Right ventricle myocardium superior (tissue), 1 donor: ENCODE results near the gene CACNA1S. TPM values are rescaled to one million over a fixed set of nuclear protein-coding genes. Genes with fewer than 3 reads are reported as not detected.

ENCODE experiments used
- ATAC-seq: fragments of 200-7000 bp; cut with Tn5 transposase; one replicate; pipeline ENCODE4 v1.9.1; 2020; ENCODE audit warnings: mild to moderate bottlenecking; ENCODE audit not compliant: poor library complexity
- DNase-seq: peaks from one replicate; pipeline ENCODE4 v3.0.0-alpha.2; 2020
- intact Hi-C: fragments of 100-400 bp; cut with DNase I; formaldehyde crosslinking; loops from one replicate; pipeline ENCODE4 v1.11.2; 2022
- total RNA-seq: library from RNA; stranded (reverse); fragmentation: NEBNext Ultra II Directional; extraction: Animal tissue kit (Norgen Biotek cat#: 25700); gene quantifications from one replicate; pipeline ENCODE4 v1.2.1, GENCODE V29; 2021
- donor health status: DM: no; HTN: yes; CAD: no; lungs with severe emphysema.

CACNA1S gene
- total RNA-seq, 1 donor from 2014 or later = not detected

DNA sequence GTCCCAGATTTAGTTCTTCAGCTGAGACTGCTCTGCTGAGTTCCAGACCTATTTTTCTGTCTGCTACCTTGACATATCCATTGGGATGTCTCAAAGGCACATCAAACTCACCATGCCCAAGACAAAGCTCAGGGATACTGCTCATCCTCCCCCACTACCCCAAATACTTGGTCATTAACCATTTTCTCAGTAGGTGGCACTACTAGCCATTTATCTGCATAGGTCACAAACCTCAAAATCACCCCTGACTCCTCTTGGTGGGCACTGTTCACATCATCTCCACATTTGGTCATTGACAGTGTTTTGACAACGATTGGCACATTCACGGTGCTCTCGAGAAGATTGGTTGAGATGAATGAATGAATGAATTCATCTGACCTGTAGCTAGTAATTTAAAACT lies 32.1 kb downstream of the CACNA1S start:
- intact Hi-C loops = no loop called here
- DNase-seq = no peak

DNA sequence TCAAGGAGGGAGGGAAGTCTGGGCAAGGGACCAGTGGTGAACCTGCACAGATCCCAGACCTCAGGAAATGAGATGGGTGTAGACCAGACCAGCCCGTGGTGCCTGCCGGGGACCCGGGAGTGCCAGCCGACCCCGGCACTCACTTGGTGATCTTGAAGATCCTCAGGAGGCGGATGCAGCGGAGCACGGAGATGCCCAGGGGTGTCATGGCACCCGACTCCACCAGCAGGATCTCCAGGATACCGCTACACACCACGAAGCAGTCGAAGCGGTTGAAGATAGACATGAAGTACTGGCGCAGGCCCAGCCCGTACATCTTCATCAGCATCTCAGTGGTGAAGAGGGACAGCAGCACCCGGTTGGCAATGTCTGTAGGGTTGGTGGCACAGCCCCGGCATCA lies 34.5 kb downstream of the CACNA1S start:
- ATAC-seq = no peak
- DNase-seq = no peak
- intact Hi-C loops = no loop called here

More for the DNA sequence above, 32.1 kb downstream of the CACNA1S start:
- ATAC-seq = no peak

DNA sequence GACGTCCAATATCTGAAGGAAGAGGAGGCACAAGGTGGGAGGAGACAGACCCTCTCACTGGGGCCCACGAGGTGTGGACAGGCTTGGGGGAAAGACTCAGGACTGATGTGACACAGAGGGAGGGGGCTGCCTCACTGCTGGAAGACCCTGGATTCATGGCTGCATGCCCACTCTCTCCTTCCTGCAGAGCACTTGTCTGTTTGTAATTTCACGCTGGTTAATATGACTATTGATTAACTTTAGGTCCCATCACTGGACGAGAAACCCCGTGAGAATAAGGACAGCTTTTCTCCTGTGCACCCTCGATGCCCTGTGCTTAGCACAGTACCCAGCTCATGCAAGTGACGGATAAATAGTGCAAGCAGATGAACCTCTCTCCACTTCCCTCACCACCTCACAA lies 35.1 kb downstream of the CACNA1S start:
- no peak for DNase-seq
- intact Hi-C loops = no loop called here
- no peak for ATAC-seq

DNA sequence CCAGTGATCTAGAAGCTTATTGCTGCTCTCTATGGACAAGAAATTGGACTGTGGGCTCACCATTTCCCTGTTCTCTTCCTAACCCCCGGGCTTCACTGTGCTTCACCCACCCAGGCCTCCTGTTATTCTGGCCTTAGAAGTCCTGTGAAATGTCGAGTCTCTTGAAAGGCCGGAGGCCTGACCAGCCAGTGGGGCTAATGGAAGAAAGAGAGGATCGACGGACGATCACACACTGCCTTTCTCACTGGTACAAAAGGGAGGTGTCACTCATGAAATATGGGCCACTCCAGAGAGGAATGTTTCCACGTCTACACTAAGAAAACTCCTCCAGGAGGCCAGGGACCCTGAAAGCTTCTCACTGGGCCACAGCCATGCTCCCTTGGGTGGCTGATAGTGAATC lies 36.1 kb downstream of the CACNA1S start:
- ATAC-seq (no peak), DNase-seq (no peak)
- intact Hi-C loops = no loop called here

DNA sequence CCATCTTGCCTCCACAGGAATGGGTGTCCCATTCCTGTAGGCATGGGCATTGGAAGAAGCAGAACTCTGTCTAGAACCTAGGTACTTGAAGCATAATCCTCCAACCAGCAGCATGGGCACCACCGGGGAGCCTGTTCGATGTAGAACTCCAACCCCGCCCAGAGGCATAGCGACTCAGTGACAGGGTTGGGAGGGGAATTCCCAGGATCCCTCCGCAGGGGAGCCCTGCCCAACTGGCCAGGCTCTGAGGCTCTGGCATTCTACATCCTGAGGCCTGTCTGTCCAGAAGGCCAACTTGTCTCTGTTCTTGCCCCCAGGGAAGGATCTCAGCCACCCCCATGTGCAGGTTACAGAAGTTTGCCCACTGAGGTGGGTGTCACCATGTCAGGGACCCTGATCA lies 38.2 kb downstream of the CACNA1S start:
- intact Hi-C loops = no loop called here
- no peak for ATAC-seq
- no peak for DNase-seq

DNA sequence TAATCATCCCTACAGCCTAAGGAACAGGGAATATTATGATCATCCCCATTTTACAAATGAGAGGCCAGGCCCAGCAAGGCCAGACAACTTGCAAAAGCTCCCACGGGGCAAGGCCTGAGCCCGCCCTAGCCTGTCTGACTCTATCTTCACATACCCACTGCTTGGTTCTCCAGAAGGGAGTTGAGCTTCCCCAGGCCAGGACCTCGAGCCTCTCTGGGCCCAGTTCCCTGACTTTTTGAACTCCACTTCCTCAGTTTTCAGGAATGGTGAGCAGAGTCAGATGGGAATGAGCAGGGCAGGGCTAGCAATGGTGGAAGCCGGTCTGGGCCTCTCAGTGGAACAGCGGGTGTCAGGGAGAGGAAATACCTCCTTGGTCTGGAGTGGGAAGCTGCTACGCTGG lies 39.3 kb downstream of the CACNA1S start:
- no peak for DNase-seq
- ATAC-seq = peak; percentile 20
- intact Hi-C loops = no loop called here

DNA sequence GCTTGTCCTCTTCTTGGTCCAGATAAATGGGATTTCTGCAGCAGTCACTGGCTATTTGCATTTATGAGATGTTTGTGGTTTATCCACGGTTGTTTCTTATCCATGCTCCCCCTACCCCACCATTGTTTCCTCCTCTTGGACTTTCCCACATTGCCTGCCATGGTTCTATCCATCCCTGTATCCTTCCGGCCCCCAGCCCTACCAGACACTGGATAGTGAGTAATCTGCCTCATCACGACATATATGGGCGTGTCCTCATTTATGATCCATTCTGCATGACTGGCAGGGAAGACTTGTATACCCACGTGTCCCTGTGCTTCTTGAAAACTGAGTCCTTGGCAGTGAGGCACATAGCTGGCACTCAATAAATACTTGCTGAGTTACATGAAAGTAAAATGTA lies 40.1 kb downstream of the CACNA1S start:
- no peak for DNase-seq
- ATAC-seq = no peak
- intact Hi-C loops = no loop called here

DNA sequence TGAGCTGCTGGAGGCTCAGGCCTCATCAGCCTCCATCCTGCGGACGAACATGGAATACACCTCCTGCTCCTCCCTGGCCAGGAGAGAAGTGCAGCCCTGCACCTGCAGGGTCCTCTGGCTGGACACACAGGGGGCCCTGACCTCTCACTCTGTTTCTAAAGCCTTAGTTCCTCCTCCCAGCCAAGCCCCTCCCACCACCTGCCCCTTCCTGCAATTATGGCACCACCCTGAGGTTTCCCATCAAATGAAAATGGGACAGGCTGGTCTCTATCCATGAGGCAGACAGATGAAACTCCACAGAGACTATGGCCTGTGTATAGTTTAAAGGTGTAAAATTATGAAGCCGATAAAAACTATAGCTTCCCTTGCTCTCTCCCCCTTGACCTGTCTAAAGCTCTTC lies 42.6 kb downstream of the CACNA1S start:
- intact Hi-C loops = no loop called here
- DNase-seq (no peak), ATAC-seq (no peak)

DNA sequence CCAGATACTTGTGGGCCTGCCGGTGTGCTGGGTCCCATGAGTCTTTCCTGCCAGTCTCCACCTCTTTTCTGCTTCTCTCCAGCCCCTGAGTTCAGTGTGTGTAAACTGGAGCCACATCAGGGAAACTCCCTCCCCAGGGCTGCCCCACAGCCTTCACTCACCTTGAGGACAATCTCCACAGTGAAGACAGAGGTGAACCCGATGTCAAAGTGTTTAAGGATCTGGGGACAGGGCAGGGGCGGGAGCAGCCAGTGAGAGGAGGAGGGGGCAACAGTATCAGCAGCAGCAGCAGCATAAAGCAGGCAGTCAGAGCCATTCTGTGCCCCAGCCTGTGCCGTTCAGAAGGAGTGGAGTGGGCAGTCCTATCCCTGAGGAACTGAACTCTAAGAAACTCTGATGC lies 43.2 kb downstream of the CACNA1S start:
- DNase-seq = no peak
- no peak for ATAC-seq

DNA sequence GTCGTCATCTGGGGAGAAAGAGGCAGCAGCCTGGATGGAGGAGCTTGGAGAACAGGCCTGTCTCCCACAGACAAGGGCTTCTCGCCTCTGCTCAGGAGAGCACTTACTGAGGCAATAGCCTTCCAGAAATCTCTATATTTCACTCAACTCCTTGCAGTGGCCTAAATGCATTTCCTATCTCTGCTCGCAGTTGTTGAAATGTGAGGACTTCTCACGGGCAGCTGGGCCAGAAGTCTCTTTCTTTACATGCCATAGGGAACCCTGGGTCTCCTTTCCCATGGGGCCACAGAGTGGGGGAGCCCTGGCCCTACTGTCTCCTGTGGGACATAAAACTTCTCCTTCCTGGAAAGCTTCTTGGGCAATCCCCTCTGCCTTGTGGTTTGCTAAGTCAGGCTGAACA lies 45.2 kb downstream of the CACNA1S start:
- ATAC-seq (no peak), DNase-seq (no peak)
- intact Hi-C loops = no loop called here

More for the DNA sequence above, 43.2 kb downstream of the CACNA1S start:
- intact Hi-C loops = no loop called here

DNA sequence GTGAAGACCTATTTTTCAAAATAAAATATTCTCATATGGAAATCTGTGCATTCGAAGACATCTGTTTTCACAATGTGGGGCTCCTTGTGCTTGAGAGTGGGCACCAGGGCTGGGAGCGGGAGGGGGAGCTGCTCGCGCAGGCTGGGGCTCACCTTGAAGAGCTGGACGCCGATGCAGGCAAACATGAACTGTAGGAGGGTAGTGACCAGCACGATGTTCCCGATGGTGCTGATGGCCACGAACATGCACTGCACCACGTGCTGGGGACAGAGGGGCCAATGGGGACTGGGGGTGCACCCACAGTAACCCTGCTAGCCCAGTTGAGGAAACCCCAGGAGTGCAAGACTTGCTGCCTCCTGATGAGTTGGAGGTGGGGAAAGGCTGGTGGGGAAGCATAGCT lies 46.5 kb downstream of the CACNA1S start:
- DNase-seq (no peak), ATAC-seq (no peak)
- intact Hi-C loops = no loop called here

DNA sequence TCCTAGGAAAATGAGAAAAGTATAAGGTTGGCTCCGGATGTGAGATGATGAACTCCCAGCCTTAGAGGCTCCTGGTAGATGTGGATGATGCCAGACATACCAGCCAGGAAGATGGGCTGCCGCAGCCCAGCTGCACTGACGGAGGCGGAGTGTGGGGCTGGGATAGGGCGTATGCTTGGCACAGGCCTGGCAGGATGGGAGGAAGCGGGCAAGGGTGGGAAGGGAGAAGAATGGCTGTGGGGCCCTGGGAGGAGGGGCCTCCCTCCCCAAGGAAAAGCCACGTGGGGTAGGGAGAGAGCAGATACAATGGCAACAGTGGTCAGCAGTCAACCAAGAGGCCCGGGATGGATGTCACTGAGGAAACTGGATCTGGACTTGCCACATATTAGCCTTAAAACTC lies 47.4 kb downstream of the CACNA1S start:
- no peak for ATAC-seq
- peak; percentile 1 for DNase-seq
- intact Hi-C loops = no loop called here

DNA sequence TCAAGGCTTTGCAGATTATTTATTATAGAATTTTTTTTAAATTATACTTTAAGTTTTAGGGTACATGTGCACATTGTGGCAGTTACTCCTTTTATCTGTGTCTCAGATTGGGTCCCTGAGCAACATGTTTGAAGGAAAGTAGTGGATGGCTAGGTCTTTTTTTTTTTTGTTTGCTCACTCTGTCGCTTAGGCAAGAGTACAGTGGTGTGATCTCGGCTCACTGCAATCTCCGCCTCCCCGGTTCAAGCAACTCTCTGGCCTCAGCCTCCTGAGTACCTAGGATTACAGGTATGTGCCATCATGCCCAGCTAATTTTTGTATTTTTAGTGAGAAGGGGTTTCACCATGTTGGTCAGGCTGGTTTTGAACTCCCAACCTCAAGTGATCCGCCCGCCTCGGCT lies 49.1 kb downstream of the CACNA1S start:
- intact Hi-C loops = no loop called here
- no peak for ATAC-seq
- no peak for DNase-seq

DNA sequence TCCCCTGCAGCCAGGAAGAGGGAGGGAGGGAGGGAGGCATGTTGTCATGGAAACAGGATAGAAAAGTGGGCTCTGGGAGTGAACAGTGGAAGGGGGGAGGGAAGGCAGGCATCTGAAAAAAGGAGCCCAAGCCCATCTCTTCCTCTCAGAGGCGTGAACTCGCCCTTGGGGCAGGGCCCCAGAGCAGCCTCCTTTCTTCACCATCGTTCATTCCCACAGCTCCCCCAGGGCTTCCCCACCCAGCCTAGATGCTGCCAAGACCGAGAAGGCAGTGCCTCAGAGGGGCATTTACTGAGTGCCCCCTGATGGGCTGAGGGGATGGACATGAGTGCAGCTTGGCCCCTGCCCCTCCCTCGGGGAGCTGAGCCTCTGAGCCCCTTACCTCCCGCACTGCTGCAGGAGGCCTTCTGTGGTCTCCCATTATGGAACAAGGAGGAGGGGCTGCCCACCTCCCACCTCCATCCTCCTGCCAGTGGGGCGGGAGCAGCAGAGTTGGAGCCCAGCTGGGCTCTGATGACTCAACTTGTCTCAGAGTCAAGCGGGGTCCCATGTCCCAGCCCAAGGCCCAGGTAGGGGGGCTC lies 49.6 kb downstream of the CACNA1S start:
- DNase-seq (peak; percentile 9), ATAC-seq (no peak)
- intact Hi-C loops = no loop called here

DNA sequence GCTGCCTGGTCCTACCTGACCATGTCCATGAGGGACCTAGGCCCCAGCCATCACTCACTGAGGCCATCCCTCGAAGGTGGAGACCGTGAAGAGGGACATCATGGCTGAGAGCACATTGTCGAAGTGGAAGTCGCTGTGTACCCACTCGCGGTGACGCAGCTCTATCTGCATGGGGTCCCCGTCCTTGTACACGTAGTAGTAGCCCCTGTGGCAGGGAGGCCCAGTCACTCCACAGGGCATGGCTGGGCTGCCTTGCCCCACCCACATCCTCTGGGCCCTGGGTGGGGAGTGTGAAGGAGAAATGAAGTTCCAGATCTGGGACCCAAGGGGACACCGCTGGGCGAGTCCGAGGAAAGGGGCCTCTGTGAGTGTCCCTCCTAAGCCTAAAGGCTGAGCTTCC lies 50.3 kb downstream of the CACNA1S start:
- DNase-seq (peak; percentile 28), ATAC-seq (no peak)
- intact Hi-C loops = no loop called here

DNA sequence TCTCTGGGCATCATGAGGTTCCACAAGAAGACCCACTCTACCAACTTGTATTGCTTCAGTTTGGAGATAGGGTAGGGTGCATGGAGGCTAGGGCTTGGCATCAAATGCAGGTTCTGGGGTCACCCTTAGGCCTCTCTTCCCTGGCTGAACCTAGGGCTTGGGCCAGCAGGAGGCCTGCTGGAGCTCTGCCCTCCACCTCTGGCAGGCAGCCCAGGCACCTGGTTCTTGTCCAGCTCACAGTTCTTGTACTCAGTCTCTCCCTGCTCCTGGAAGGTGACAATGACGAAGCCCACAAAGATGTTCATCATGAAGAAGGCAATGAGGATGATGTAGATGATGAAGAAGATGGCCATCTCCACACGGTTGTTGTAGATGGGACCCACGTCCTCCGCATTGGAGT lies 51.2 kb downstream of the CACNA1S start:
- intact Hi-C loops = no loop called here
- ATAC-seq (peak; percentile 83), DNase-seq (peak; percentile 64)

DNA sequence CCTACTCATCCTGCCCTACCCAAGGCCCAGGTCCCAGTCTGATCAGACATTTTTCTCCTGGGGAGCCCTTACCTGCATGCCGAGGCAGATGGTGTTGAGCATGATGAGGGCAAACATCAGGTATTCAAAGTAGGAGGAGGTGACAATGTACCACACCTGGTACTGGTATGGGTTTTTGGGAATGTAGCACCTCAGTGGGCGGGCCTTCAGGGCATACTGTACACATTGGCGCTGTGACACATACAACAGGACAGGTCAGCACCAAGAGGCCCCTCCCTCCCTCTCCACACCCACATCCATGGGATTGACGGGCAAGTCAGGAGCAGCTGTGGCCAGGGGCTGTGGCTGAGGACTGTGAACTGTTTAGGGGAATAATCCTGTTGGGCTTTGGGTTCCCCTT lies 51.6 kb downstream of the CACNA1S start:
- ATAC-seq (peak; percentile 4), DNase-seq (peak; percentile 17)
- intact Hi-C loops = no loop called here

DNA sequence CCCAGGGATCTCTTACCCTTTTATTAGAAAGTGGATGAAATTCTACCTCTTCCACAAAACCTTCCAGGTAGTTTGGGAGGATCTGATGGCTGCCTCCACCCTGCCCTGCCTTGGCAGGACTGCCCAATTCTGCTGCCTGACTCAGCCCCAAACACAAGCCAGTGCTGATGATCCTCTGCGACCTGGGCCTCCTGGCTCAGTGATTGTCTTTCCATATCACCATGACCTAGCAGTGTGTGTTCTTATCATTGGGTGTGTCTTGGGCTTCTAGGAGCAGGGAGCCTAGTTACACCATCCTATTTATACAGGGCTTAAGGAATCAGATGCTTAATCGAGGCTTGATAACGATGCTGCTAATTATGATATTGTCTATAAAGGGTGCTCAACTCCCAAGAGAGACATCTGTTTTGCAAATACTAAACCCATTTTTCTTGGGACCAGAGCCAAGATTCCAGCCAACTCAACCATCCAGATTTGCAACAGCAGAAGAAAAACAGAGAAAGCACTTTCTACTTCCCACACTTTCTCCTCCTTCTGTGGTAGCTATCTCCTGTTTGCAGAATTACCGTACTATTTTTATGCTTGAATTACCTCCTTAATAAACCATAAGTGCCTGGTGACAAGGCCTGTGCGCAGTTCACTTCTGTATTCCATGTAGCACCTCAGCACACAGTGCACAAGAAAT lies 52.2 kb downstream of the CACNA1S start:
- intact Hi-C loops = no loop called here
- ATAC-seq (no peak), DNase-seq (peak; percentile 7)

DNA sequence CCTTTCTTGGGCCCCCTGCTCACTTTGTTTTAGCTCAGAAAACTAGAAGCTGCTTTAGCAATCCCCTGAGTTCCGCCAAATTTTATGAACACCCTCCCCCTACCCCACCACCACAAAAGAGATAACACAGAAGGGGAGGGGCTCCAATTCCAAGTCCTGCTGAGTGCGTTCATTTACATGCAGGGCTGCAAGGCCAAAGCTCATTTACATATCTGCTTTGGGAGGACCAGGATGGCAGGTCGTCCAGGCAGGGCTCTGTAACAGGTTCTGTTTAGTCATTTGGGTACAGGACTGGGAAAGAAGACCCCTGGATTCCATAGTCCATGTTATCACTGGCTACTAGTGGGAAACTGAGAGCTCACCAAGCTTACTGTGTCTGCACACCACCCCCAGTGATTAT lies 52.8 kb downstream of the CACNA1S start:
- DNase-seq (peak; percentile 11), ATAC-seq (no peak)
- intact Hi-C loops = no loop called here

DNA sequence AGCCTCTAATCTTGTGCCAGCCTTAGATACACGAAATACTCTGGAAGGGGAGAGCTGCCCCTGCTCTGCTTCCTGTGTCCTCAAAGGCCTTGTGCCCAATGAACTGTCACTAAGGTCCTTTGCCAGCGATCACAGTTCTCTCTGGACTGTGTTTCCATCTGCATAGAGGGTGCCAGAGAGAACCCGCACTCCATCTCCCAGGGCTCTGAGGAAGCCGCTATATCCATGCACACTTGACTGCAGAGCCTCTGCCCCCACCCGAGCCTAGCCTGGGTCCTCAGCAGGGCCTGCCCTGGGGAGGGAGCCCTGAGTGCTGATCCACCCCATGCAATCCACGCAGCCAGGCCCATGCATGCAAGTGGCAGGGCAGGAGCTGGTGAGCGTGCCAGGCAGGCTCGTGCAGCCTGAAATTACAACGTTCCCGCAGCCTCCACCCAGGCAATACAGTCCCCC lies 58.1 kb downstream of the CACNA1S start:
- intact Hi-C loops = no loop called here
- DNase-seq (peak; percentile 15), ATAC-seq (peak; percentile 72)
